IMR-90 (cell line): ENCODE data around the gene MAMDC4. TPM values are rescaled to one million over a fixed set of nuclear protein-coding genes. Genes with fewer than 3 reads are reported as not detected.

ENCODE experiments used
- ATAC-seq: fragments of 200-7000 bp; cut with Tn5 transposase; 2 replicates; pipeline ENCODE4 v1.9.1; 2020; ENCODE audit warnings: low read depth, mild to moderate bottlenecking, moderate library complexity
- BruUV-seq: library from RNA; stranded (reverse); fragments of 400-500 nt; replicated peaks from 2 replicates; lab custom pipeline; 2021; lab: Mats Ljungman, UMichigan
- CTCF ChIA-PET: fragments of 300-600 bp; formaldehyde crosslinking; extraction: SDS; loops from one replicate; lab custom pipeline; 2021; ENCODE audit warnings: antibody characterized with exemption; lab: Yijun Ruan, JAX
- POLR2A ChIA-PET: fragments of 300-600 bp; sonication (Branson Sonifier 250); formaldehyde crosslinking; loops from one replicate; lab custom pipeline; 2022; ENCODE audit warnings: antibody characterized with exemption; ENCODE audit not compliant: unreplicated experiment; lab: Charles Lee
- DNase-seq: peaks from one replicate; pipeline ENCODE4 v3.0.0; 2013
- H2AFZ ChIP-seq: replicated peaks from 2 replicates; pipeline ENCODE3; 2013; ENCODE audit warnings: low read length, mild to moderate bottlenecking; ENCODE audit not compliant: poor library complexity
- H2AK5ac ChIP-seq: 2 replicates; pipeline ENCODE4 v1.6.1; 2013; ENCODE audit warnings: low read depth, low read length, inconsistent platforms
- H2AK9ac ChIP-seq: replicated peaks from 2 replicates; pipeline ENCODE3; 2013; ENCODE audit warnings: mild to moderate bottlenecking, low read depth, low read length, moderate library complexity; ENCODE audit not compliant: poor library complexity
- H2BK120ac ChIP-seq: 2 replicates; pipeline ENCODE4 v1.6.1; 2013; ENCODE audit warnings: low read depth, low read length, inconsistent platforms
- H2BK15ac ChIP-seq: 3 replicates; pipeline ENCODE4 v1.6.1; 2013; ENCODE audit warnings: low read depth, low read length, inconsistent platforms
- H2BK20ac ChIP-seq: 2 replicates; pipeline ENCODE4 v1.6.1; 2013; ENCODE audit warnings: low read depth, mild to moderate bottlenecking, inconsistent platforms, low read length, moderate library complexity
- H2BK5ac ChIP-seq: 2 replicates; pipeline ENCODE4 v1.6.1; 2013; ENCODE audit warnings: mild to moderate bottlenecking, low read depth, low read length, inconsistent platforms; ENCODE audit not compliant: poor library complexity, severe bottlenecking
- H3K14ac ChIP-seq: replicated peaks from 2 replicates; pipeline ENCODE4 v1.6.1; 2013; ENCODE audit warnings: low read depth, low read length, inconsistent platforms
- H3K18ac ChIP-seq: 2 replicates; pipeline ENCODE4 v1.6.1; 2013; ENCODE audit warnings: low read depth, low read length, control low read depth
- H3K23ac ChIP-seq: 2 replicates; pipeline ENCODE4 v1.6.1; 2013; ENCODE audit warnings: low read depth, low read length, inconsistent platforms
- H3K27ac ChIP-seq: 2 replicates; pipeline ENCODE4 v1.5.1; 2013; ENCODE audit warnings: mild to moderate bottlenecking, control low read depth, low read length; ENCODE audit not compliant: insufficient read depth
- H3K27me3 ChIP-seq: 2 replicates; pipeline ENCODE4 v1.6.1; 2013; ENCODE audit warnings: low read length; ENCODE audit not compliant: control insufficient read depth, insufficient read depth
- H3K36me3 ChIP-seq: 2 replicates; pipeline ENCODE4 v1.6.1; 2013; ENCODE audit warnings: low read length, mixed read lengths; ENCODE audit not compliant: control insufficient read depth, insufficient read depth
- H3K4ac ChIP-seq: 2 replicates; pipeline ENCODE4 v1.6.1; 2013; ENCODE audit warnings: low read depth, low read length, inconsistent platforms
- H3K4me1 ChIP-seq: 2 replicates; pipeline ENCODE4 v1.6.1; 2013; ENCODE audit warnings: low read length, mixed read lengths; ENCODE audit not compliant: control insufficient read depth, insufficient read depth
- H3K4me2 ChIP-seq: 2 replicates; pipeline ENCODE4 v1.6.1; 2013; ENCODE audit warnings: low read depth, mild to moderate bottlenecking, control low read depth, low read length, moderate library complexity
- H3K4me3 ChIP-seq: 2 replicates; pipeline ENCODE4 v1.5.1; 2013; ENCODE audit warnings: low read depth, mild to moderate bottlenecking, control low read depth, low read length, moderate library complexity; ENCODE audit not compliant: insufficient read depth
- H3K56ac ChIP-seq: 2 replicates; pipeline ENCODE4 v1.6.1; 2013; ENCODE audit warnings: low read length, inconsistent platforms; ENCODE audit not compliant: insufficient read depth; ENCODE audit errors: extremely low read depth
- H3K79me1 ChIP-seq, 2 experiments: 2 replicates each; pipeline ENCODE4 v1.6.1; 2013; ENCODE audit warnings: low read length in 2 of 2, inconsistent platforms in 1 of 2, low read depth in 1 of 2
- H3K9ac ChIP-seq: 2 replicates; pipeline ENCODE4 v1.6.1; 2013; ENCODE audit warnings: low read depth, low read length, control low read depth
- H3K9me1 ChIP-seq: 2 replicates; pipeline ENCODE4 v1.6.1; 2013; ENCODE audit warnings: low read length, inconsistent platforms; ENCODE audit not compliant: insufficient read depth
- H3K9me3 ChIP-seq: 2 replicates; pipeline ENCODE4 v1.6.1; 2013; ENCODE audit warnings: low read length; ENCODE audit not compliant: control insufficient read depth, insufficient read depth
- H4K20me1 ChIP-seq: 2 replicates; pipeline ENCODE4 v1.6.1; 2013; ENCODE audit warnings: low read length, inconsistent platforms; ENCODE audit not compliant: insufficient read depth
- H4K5ac ChIP-seq: 2 replicates; pipeline ENCODE4 v1.6.1; 2013; ENCODE audit warnings: mild to moderate bottlenecking, low read depth, low read length, control low read depth
- H4K8ac ChIP-seq, 2 experiments: 2 replicates each; pipeline ENCODE4 v1.6.1; 2013; ENCODE audit warnings: low read depth in 2 of 2, low read length in 2 of 2, control low read depth in 1 of 2, inconsistent platforms in 1 of 2
- H4K91ac ChIP-seq: 2 replicates; pipeline ENCODE4 v1.6.1; 2013; ENCODE audit warnings: low read depth, low read length, inconsistent platforms; ENCODE audit not compliant: insufficient read depth
- BHLHE40 ChIP-seq: fragments of 150-350 bp; IDR thresholded peaks from 2 replicates; pipeline ENCODE4 v1.6.1; 2016; ENCODE audit warnings: mild to moderate bottlenecking, low read depth, low read length
- CEBPB ChIP-seq: IDR thresholded peaks from 2 replicates; pipeline ENCODE4 v1.6.1; 2012; ENCODE audit warnings: low read depth, low read length, improper control_type of control experiment
- MAZ ChIP-seq: IDR thresholded peaks from 2 replicates; pipeline ENCODE4 v1.6.1; 2012; ENCODE audit warnings: low read depth, mild to moderate bottlenecking, low read length, improper control_type of control experiment, moderate library complexity, borderline replicate concordance
- NFE2L2 ChIP-seq: fragments of 150-350 bp; IDR thresholded peaks from 2 replicates; pipeline ENCODE4 v1.6.1; 2016; ENCODE audit warnings: low read depth, mild to moderate bottlenecking, low read length
- RCOR1 ChIP-seq: IDR thresholded peaks from 2 replicates; pipeline ENCODE4 v1.6.1; 2012; ENCODE audit warnings: mild to moderate bottlenecking, low read length, improper control_type of control experiment; ENCODE audit not compliant: insufficient replicate concordance
- RFX5 ChIP-seq: IDR thresholded peaks from 2 replicates; pipeline ENCODE4 v1.8.0; 2012; ENCODE audit warnings: low read depth, mild to moderate bottlenecking, low read length, moderate library complexity
- whole genome bisulfite sequencing, 2 experiments: methylation state at CpG; one replicate each; pipeline versions ENCODE4 v1.1.5 to v1.1.7; 2013; ENCODE audit warnings: missing lambda C conversion rate in 2 of 2; ENCODE audit not compliant: insufficient read length in 1 of 2; ENCODE audit errors: extremely low coverage in 2 of 2; 5-methylcytosine and 5-hydroxymethylcytosine counted together
- dilution Hi-C: fragments of 300-500 bp; cut with HindIII; formaldehyde crosslinking; loops from one replicate; pipeline ENCODE4 v1.14.3; 2018; ENCODE audit warnings: low sequenced_read_pairs; ENCODE audit not compliant: unreplicated experiment
- in situ Hi-C: fragments of 300-500 bp; cut with MboI; formaldehyde crosslinking; loops from 3 replicates; pipeline ENCODE4 v1.14.3; 2019; ENCODE audit warnings: low sequenced_read_pairs, inconsistent platforms, mixed read lengths
- intact Hi-C: fragments of 100-400 bp; cut with micrococcal nuclease; formaldehyde crosslinking; loops from 2 replicates; pipeline ENCODE4 v1.10.0; 2022
- polyA plus RNA-seq, 3 experiments: library from polyadenylated mRNA; depleted of rRNA; stranded (reverse); fragments of >200 nt; gene quantifications; 2 replicates each; pipeline ENCODE4 v1.2.3, GENCODE V29; 2012; ENCODE audit warnings: low replicate concordance in 1 of 3
- total RNA-seq: library from RNA; depleted of rRNA; stranded (reverse); fragments of >200 nt; gene quantifications from 2 replicates; pipeline ENCODE4 v1.2.3, GENCODE V29; 2012
- TF ChIP-seq, protein P1 (sequence below): conservative IDR thresholded peaks from 2 replicates; pipeline ENCODE4 v1.5.1; 2012; ENCODE audit warnings: mild to moderate bottlenecking, low read depth, low read length, improper control_type of control experiment

The MAMDC4 gene
- total and polyA plus RNA-seq, 2 of the 4 experiments (the other 2 are of a cell fraction) = 0.18 to 3.5 TPM

- TF ChIP-seq MAZ = no peak
These were observed 28.8 kb upstream of the MAMDC4 start (continued) for GRCh38 chr9:136823136-136824046.

GRCh38 chr9:136824496-136825225, 27.5 kb upstream of the MAMDC4 start:
- Histone ChIP-seq H3K4ac (no peak overlapping the region), H3K4me3 (no peak overlapping the region), H3K9ac (no peak overlapping the region), H3K4me1 (peaks cover 3% of the 10 kb centered on the region; the same call in 1 of the 2 replicates), H2AFZ (no peak overlapping the region), H3K27me3 (no peaks in the 10 kb centered on the region), H2AK9ac (peak overlapping the region; percentile 16), H2BK120ac (no peak overlapping the region), H3K23ac (no peak overlapping the region), H2AK5ac (no peak overlapping the region), H2BK5ac (no peak overlapping the region), H2BK15ac (no peak overlapping the region), H3K14ac (no peak overlapping the region), H2BK20ac (no peak overlapping the region), H4K8ac (no peak overlapping the region), H3K36me3 (peaks cover 42% of the 10 kb centered on the region), H4K20me1 (peaks cover 15% of the 10 kb centered on the region), H3K27ac (no peak overlapping the region), H4K5ac (no peak overlapping the region), H3K18ac (no peak overlapping the region), H3K9me3 (no peaks in the 10 kb centered on the region), H3K56ac (no peak overlapping the region), H3K79me1 (peaks cover 11 to 22% of the 10 kb centered on the region in 2 experiments), H4K91ac (no peak overlapping the region), H3K9me1 (no peaks in the 10 kb centered on the region), H3K4me2 (no peak overlapping the region)
- TF ChIP-seq BHLHE40 (no peak), MAZ (no peak), RFX5 (no peak), RCOR1 (no peak), NFE2L2 (no peak), CEBPB (no peak)
- TF ChIP-seq, protein P1, sequence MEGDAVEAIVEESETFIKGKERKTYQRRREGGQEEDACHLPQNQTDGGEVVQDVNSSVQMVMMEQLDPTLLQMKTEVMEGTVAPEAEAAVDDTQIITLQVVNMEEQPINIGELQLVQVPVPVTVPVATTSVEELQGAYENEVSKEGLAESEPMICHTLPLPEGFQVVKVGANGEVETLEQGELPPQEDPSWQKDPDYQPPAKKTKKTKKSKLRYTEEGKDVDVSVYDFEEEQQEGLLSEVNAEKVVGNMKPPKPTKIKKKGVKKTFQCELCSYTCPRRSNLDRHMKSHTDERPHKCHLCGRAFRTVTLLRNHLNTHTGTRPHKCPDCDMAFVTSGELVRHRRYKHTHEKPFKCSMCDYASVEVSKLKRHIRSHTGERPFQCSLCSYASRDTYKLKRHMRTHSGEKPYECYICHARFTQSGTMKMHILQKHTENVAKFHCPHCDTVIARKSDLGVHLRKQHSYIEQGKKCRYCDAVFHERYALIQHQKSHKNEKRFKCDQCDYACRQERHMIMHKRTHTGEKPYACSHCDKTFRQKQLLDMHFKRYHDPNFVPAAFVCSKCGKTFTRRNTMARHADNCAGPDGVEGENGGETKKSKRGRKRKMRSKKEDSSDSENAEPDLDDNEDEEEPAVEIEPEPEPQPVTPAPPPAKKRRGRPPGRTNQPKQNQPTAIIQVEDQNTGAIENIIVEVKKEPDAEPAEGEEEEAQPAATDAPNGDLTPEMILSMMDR = no peak
- in situ Hi-C loops = no loop called here
- ATAC-seq (no peak), DNase-seq (no peak)
- CTCF ChIA-PET = no interaction called here
- BruUV-seq = no TSS peak
- dilution Hi-C loops = no loop called here
- 60% methylated on average over 1 of the region's 21 CpGs; no CpG with 5 or more reads in 1 of the 2 experiments for WGBS, 2 experiments
- POLR2A ChIA-PET = no interaction called here
- intact Hi-C loops = no loop called here
